ENCODE results near the gene TFIP11.

DNA sequence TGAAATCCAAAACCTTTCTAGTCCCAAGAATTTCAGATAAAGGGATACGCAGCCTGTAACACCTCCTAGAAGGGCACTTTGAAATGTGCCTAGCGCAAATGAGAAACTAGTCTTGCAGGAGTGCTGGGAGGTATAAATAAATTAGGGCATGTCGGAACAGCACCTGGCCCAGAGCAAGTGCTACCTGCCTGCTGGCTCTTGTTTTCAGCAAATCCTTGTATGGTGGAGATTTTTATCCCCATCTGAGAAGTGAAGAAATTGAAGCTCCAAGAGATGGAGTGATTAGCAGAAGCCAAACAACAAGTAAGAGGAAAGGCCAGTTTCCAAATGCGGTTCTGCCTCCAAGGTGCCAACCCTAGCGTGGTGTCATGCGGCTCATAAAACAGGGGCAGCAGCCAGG, 36.7 kb upstream of the TFIP11 start:
- no peak for TF ChIP-seq ESRRA (IDR thresholded peaks at IDR 0.05; ENCODE audit: low read length)
- TF ChIP-seq E2F4 (IDR thresholded peaks at IDR 0.05; ENCODE audit: low read depth, low read length), result no peak

Measured in GM12878 (cell line).